ENCODE measurements around the gene IFT122.
"Not testable (repeated sequence)": the region's sequence is repeated elsewhere in the genome, so short reads cannot be mapped to it uniquely, and the experiment has no call there.

The IFT122 gene

GRCh38 chr3:129474984-129475804, 35.2 kb downstream of the IFT122 start:
- ATAC-seq, result no peak

- no peak for ATAC-seq
Measured at GRCh38 chr3:129475863-129476262, 35.8 kb downstream of the IFT122 start.

DNA sequence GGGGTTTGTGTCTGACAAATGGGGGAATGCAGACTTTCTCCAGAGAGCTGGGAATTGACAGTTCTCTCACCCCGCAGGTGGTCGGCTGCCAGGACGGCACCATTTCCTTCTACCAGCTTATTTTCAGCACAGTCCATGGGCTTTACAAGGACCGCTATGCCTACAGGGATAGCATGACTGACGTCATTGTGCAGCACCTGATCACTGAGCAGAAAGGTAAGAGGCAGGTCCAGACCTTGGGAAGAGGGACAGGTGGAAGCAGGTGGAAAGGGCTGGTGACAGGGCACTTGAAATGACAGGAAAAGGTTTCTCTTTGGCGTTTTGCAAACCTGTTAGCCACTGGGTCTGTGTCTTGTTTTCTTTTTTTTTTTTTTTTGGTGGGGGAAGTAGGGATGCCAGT, 36.6 kb downstream of the IFT122 start:
- no peak for ATAC-seq

GRCh38 chr3:129481225-129481765, 41.3 kb downstream of the IFT122 start:
- not testable (repeated sequence) for ATAC-seq

GRCh38 chr3:129481766-129482332, 41.8 kb downstream of the IFT122 start:
- ATAC-seq, result peak; percentile 73 to 76

DNA sequence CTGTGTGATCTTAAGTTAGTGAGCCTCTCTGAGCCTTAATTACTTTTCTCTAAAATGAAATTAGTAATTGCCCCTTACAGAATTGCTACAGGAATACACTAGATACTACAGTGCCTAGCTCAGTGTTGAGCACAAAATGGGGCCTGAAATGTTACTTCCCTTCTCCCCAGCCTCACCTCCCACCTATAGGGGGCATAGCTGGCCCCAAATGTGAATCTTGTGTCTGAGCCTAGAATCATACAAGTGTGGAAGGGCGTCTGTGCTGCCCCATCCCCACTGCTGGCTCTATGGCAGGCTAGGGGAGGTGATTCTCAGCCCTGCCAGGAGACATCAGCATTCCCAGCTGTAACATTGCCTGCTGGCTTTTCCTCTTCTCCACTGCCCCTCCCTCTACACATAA, 42.7 kb downstream of the IFT122 start:
- ATAC-seq, result no peak

DNA sequence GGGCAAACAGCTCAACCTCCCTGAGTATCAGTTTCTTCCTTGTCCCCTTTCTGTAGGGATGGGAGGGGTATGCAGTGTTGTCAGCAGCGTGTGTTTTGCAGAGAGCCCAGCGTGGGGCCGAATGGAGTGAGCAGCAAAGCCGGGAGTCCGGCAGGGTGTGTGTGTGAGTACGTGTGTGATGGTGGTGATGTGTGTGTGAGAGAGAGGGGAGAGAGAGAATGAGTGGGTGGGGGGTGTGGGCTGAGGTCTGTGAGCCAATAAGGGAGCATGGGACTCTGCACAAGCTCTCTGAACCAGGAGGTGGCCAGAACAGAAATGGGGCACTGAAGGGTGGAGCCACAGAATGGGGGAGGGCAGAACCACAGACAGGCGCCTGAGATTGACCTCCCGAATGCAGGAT, 43.8 kb downstream of the IFT122 start:
- ATAC-seq, result no peak

GRCh38 chr3:129485146-129485545, 45.1 kb downstream of the IFT122 start:
- ATAC-seq, result not testable (repeated sequence)

DNA sequence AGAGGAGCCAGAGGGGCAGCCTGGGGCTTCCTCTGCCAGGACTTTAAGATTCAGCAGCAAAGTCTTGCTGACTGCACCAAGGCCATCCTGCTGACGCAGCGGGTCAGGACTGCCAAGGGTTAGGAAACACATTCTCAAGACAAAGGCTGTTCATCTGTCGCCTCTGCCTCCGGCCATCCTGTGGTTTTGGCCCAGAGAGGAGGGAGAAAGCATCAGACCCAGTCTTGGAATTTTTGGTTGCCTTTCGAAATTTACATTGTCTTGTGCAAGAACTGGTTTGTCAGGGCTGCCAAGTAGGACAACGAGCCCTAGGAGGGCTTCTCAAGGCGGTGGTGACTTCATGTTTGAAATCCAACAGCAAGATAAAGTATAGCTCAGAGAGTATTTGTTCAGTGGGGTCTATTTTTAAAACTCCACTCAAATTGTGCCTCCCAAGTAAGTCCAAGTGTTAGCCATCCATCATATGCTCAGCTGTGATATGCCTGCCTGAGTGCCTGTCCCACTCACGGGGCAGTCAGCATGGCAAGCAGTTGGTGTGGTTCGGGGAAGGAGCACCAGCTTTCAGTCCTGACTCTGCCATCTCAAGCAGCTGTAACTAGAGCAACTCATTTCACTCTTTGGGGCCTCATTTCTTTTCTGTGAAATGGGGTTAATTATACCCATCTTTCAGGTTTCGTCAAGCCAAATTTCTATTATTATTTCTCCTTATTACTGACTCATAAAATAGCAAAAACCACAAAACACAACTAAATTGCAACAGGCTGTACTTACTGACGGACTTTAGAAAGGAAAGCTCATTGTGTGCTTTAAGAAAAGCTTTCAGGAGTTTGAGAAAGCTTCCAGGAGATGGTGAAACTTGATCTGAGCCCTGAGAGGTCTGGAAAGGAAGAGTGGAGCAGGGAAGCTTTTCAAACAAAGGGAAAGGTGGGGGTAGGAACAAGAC, 46.0 kb downstream of the IFT122 start:
- ATAC-seq, result peak; percentile 31 to 37

- no peak for ATAC-seq
Measured at GRCh38 chr3:129486664-129487035, 46.6 kb downstream of the IFT122 start.

GRCh38 chr3:129487183-129487867, 47.3 kb downstream of the IFT122 start:
- ATAC-seq, result no peak

DNA sequence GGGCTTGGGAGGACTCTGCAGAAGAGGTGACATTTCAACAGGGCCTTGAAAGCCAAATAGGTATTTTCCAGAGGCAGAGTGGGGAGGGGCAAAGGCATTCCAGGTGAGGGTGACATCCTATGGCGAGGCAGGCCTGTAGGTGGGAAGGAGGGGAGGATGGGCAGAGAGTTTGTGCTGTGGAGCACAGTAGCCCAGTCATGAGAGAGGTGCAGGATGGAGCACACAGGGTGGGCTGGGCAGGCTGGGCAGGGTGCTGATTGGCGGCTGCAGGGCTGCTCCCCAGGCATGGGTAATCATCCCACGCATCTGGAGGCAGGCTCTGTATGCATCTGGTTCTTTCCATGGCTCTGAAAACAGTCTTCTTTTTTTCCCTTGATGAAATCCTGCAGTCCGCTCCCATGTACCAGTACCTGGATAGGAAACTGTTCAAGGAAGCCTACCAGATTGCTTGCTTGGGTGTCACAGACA, 47.9 kb downstream of the IFT122 start:
- ATAC-seq, result not testable (repeated sequence)

DNA sequence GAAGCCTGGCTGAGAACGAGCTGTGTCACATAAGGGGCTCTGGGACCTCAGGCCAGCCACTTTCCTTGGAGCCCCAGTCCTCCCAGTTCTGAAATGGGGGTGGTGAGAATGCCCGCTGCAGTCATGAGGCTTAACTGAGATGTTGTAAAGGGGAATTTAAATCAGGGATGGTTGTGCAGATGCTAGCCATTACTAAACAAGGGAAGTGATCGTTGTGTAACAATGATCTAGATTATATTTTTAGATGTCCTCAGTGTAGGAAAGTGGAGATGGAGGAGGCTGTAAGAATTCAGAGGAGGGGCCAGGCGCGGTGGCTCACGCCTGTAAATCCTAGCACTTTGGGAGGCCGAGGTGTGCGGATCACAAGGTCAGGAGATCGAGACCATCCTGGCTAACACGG, 49.2 kb downstream of the IFT122 start:
- ATAC-seq, result not testable (repeated sequence)

DNA sequence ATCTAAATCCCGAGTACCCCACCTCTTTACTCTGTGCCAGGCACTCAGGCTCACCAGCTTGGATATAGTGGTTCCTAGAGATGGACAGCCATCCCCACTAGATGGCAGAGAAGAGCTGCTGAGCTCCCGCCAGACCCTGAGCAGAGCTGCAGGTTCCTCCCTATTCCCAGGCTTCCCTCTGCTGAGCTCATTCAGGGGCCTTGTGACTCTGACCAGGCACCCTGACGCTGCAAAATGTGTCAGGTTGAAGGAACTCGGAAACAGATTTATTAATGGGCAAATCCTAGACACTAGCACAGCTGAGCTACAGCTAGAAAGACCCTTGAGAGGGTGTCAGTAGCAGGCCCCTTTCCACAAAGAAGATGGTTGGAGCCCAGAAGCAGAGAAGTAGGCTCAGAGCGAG, 50.2 kb downstream of the IFT122 start:
- peak; percentile 69 to 84 for ATAC-seq

- ATAC-seq, result not testable (repeated sequence)
Measured at GRCh38 chr3:129491077-129491476, 51.1 kb downstream of the IFT122 start.

DNA sequence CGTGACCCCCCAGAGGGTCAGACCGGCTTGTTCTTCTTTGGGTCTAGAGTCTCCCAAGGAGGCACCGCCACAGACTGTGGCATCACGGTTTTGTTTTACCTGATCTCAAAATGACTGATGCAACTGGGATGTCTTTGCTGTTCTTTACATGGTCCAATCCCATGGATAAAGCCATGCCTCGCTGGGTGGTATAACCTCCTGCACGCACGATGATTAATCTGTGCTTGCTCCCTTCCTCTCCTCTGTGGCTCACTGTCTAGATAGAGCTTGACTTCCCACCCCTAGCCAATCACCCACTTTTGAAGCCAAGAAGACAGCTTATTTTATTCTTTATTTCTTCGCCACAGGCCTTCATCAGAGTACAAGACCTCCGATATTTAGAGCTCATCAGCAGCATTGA, 51.8 kb downstream of the IFT122 start:
- ATAC-seq, result no peak

DNA sequence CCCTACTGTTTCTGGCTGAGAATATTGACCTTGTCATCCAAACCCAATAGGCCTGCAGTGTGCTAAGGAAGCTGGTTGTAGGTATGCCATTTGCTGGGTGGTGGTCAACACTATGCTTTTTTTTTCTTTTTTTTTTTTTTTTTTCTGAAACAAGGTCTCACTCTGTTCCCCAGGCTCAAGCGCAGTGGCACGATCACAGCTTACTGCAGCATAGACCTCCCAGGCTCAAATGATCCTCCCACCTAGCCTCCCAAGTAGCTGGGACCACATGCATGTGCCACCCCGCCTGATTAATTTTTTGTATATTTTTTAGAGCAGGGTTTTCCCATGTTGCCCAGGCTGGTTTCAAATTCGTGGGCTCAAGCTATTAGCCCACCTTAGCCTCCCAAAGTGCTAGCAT, 52.7 kb downstream of the IFT122 start:
- ATAC-seq, result no peak

- no peak for ATAC-seq
Measured at GRCh38 chr3:129493206-129493605, 53.2 kb downstream of the IFT122 start.

- not testable (repeated sequence) for ATAC-seq
Measured at GRCh38 chr3:129494499-129494898, 54.5 kb downstream of the IFT122 start.

DNA sequence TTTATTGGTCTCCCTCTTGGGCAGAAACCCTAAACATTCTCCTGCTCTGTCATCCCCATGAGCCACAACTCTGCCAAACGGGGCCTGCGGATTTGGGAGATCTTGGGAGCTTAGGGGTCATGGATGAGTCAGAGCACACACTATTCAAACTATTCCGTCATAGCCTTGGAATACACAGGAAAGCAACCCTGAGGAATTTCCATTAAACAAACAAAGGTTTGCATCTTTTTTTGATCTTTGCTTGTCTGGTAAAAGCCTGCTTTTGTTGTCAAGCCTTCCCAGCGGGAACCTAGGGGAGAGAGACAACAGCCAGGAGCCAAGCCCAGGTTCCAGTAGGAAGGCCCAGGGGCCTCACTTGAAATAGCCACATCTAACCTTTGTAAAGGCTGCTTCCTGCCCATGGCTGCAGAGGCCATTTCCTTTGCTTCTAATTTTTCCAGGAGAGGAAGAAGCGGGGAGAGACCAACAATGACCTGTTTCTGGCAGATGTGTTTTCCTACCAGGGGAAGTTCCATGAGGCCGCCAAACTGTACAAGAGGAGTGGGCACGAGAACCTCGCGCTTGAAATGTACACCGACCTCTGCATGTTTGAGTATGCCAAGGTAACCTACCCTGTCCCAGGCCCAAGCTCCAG, 55.1 kb downstream of the IFT122 start:
- ATAC-seq, result not testable (repeated sequence)

- not testable (repeated sequence) for ATAC-seq
Measured at GRCh38 chr3:129497876-129498275, 57.9 kb downstream of the IFT122 start.
